Panc1 (cell line): Measurements from ENCODE around the gene CSNK2A2.

ENCODE experiments used
- CTCF ChIP-seq: fragments of 450-650 bp; IDR thresholded peaks from 2 replicates; pipeline ENCODE4 v1.5.1; 2017; ENCODE audit warnings: mild to moderate bottlenecking
- POLR2AphosphoS5 ChIP-seq: IDR thresholded peaks from 2 replicates; pipeline ENCODE4 v1.6.1; 2012; ENCODE audit warnings: mild to moderate bottlenecking, low read depth, low read length, moderate library complexity
- REST ChIP-seq, 2 experiments: IDR thresholded peaks; 2 replicates each; pipeline ENCODE4 v1.6.1; 2011 to 2012; ENCODE audit warnings: low read depth in 2 of 2, control low read depth in 1 of 2, low read length in 1 of 2, mild to moderate bottlenecking in 1 of 2, moderate library complexity in 1 of 2; ENCODE audit not compliant: insufficient read depth in 1 of 2
- SIN3A ChIP-seq: IDR thresholded peaks from 2 replicates; pipeline ENCODE4 v1.6.1; 2012; ENCODE audit warnings: low read depth, mild to moderate bottlenecking, low read length, moderate library complexity, borderline replicate concordance; ENCODE audit not compliant: insufficient read depth

- TF ChIP-seq SIN3A (no peak), CTCF (no peak), POLR2AphosphoS5 (no peak), REST (IDR thresholded peaks at IDR 0.05; ENCODE audit: insufficient read depth in 1 of 2, low read depth in 2 of 2, low read length in 1 of 2) (no peak)
Observed at GRCh38 chr16:58110571-58111301, 87.2 kb downstream of the CSNK2A2 start.
